Measurements from ENCODE around the gene DNAH17.

- TF ChIP-seq RNF2 (conservative IDR thresholded peaks at IDR 0.05; ENCODE audit: low read depth) (no peak), GABPA (IDR thresholded peaks at IDR 0.05; ENCODE audit: low read depth, low read length) (no peak), GABPA (CRISPR knock-in tag; IDR thresholded peaks at IDR 0.05; ENCODE audit: low read depth) (no peak), ZBTB34 (CRISPR knock-in tag; IDR thresholded peaks at IDR 0.05) (no peak), NR2C2 (CRISPR knock-in tag; IDR thresholded peaks at IDR 0.05; ENCODE audit: borderline replicate concordance) (no peak), FOXM1 (CRISPR knock-in tag; IDR thresholded peaks at IDR 0.05) (no peak), FOXO1 (CRISPR knock-in tag; IDR thresholded peaks at IDR 0.05) (no peak), BCL6 (CRISPR knock-in tag; IDR thresholded peaks at IDR 0.05) (no peak), TSC22D2 (CRISPR knock-in tag; IDR thresholded peaks at IDR 0.05; ENCODE audit: borderline replicate concordance) (no peak), HDAC6 (IDR thresholded peaks at IDR 0.05; ENCODE audit: low read depth, low read length) (no peak)
- TF ChIP-seq, protein P1, sequence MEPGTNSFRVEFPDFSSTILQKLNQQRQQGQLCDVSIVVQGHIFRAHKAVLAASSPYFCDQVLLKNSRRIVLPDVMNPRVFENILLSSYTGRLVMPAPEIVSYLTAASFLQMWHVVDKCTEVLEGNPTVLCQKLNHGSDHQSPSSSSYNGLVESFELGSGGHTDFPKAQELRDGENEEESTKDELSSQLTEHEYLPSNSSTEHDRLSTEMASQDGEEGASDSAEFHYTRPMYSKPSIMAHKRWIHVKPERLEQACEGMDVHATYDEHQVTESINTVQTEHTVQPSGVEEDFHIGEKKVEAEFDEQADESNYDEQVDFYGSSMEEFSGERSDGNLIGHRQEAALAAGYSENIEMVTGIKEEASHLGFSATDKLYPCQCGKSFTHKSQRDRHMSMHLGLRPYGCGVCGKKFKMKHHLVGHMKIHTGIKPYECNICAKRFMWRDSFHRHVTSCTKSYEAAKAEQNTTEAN (CRISPR knock-in tag; conservative IDR thresholded peaks at IDR 0.05): no peak
Measured at GRCh38 chr17:78523934-78524655, 53.1 kb downstream of the DNAH17 start.

Measured in HepG2 (cell line).